Astrocyte (in vitro differentiated cells and primary cell): Measurements from ENCODE around the gene CIZ1. TPM values are rescaled to one million over a fixed set of nuclear protein-coding genes. Genes with fewer than 3 reads are reported as not detected.
A peak's percentile ranks its signal among the peaks of the same experiment; 100 is the strongest.
"Not testable (repeated sequence)": the region's sequence is repeated elsewhere in the genome, so short reads cannot be mapped to it uniquely, and the experiment has no call there.

Source experiments
- DNase-seq: peaks from one replicate; pipeline ENCODE4 v3.0.0-alpha.2; 2010; ENCODE audit warnings: low read depth
- FAIRE-seq: peaks from 2 replicates; lab custom pipeline; 2011; peaks lifted over from hg19 to GRCh38; lab: Jason Lieb, UNC
- H2AFZ ChIP-seq: 2 replicates; pipeline ENCODE4 v1.6.0; 2012; ENCODE audit warnings: low read depth, low read length, inconsistent platforms
- H3K27ac ChIP-seq: 2 replicates; pipeline ENCODE4 v1.5.1; 2011; ENCODE audit warnings: low read depth, low read length, inconsistent platforms
- H3K27me3 ChIP-seq: 2 replicates; pipeline ENCODE4 v1.6.0; 2011; ENCODE audit warnings: low read length, inconsistent platforms; ENCODE audit not compliant: insufficient read depth
- H3K36me3 ChIP-seq: 2 replicates; pipeline ENCODE4 v1.5.1; 2011; ENCODE audit warnings: low read length, inconsistent platforms; ENCODE audit not compliant: insufficient read depth
- H3K4me1 ChIP-seq: 2 replicates; pipeline ENCODE4 v1.5.1; 2011; ENCODE audit warnings: low read length, inconsistent platforms; ENCODE audit not compliant: insufficient read depth
- H3K4me2 ChIP-seq: 2 replicates; pipeline ENCODE4 v1.6.0; 2012; ENCODE audit warnings: low read length, inconsistent platforms
- H3K4me3 ChIP-seq: 2 replicates; pipeline ENCODE4 v1.5.1; 2011; ENCODE audit warnings: low read depth, mild to moderate bottlenecking, low read length, inconsistent platforms; ENCODE audit not compliant: insufficient read depth
- H3K79me2 ChIP-seq: 2 replicates; pipeline ENCODE4 v1.6.0; 2012; ENCODE audit warnings: mild to moderate bottlenecking, low read length, inconsistent platforms; ENCODE audit not compliant: insufficient read depth
- H3K9ac ChIP-seq: 2 replicates; pipeline ENCODE4 v1.6.0; 2012; ENCODE audit warnings: mild to moderate bottlenecking, low read length, inconsistent platforms
- H3K9me3 ChIP-seq: 2 replicates; pipeline ENCODE4 v1.5.1; 2012; ENCODE audit warnings: low read depth, mild to moderate bottlenecking, low read length, inconsistent platforms; ENCODE audit not compliant: insufficient read depth
- H4K20me1 ChIP-seq: 2 replicates; pipeline ENCODE4 v1.6.0; 2012; ENCODE audit warnings: low read length, inconsistent platforms; ENCODE audit not compliant: insufficient read depth
- H3K27ac Mint-ChIP-seq: one replicate; pipeline ENCODE4 v1.8.0; 2021; ENCODE audit warnings: mild to moderate bottlenecking, mixed read lengths; ENCODE audit not compliant: unreplicated experiment
- H3K27me3 Mint-ChIP-seq: one replicate; pipeline ENCODE4 v1.8.0; 2021; ENCODE audit warnings: low read depth, mixed read lengths; ENCODE audit not compliant: unreplicated experiment
- H3K36me3 Mint-ChIP-seq: one replicate; pipeline ENCODE4 v1.8.0; 2021; ENCODE audit warnings: low read depth, mixed read lengths; ENCODE audit not compliant: unreplicated experiment
- H3K4me1 Mint-ChIP-seq: one replicate; pipeline ENCODE4 v1.8.0; 2021; ENCODE audit warnings: low read depth, mixed read lengths; ENCODE audit not compliant: unreplicated experiment
- H3K4me3 Mint-ChIP-seq: one replicate; pipeline ENCODE4 v1.8.0; 2021; ENCODE audit warnings: mild to moderate bottlenecking, moderate library complexity, mixed read lengths; ENCODE audit not compliant: unreplicated experiment
- H3K9me3 Mint-ChIP-seq: one replicate; pipeline ENCODE4 v1.8.0; 2021; ENCODE audit warnings: mild to moderate bottlenecking, mixed read lengths; ENCODE audit not compliant: unreplicated experiment
- EZH2 ChIP-seq: IDR thresholded peaks from 2 replicates; pipeline ENCODE4 v1.6.1; 2012; ENCODE audit warnings: mild to moderate bottlenecking, low read length, inconsistent platforms; ENCODE audit not compliant: insufficient read depth
- total RNA-seq: library from RNA; stranded (reverse); gene quantifications from 2 replicates; pipeline ENCODE4 v1.2.1, GENCODE V29; 2021
- TF ChIP-seq, protein P1 (sequence below): IDR thresholded peaks from 2 replicates; pipeline ENCODE4 v1.5.1; 2011; ENCODE audit warnings: low read depth, mild to moderate bottlenecking, inconsistent platforms, low read length, moderate library complexity; ENCODE audit not compliant: insufficient read depth

CIZ1 gene
- total RNA-seq, 1 donor from 2014 or later, result 117 TPM

DNA sequence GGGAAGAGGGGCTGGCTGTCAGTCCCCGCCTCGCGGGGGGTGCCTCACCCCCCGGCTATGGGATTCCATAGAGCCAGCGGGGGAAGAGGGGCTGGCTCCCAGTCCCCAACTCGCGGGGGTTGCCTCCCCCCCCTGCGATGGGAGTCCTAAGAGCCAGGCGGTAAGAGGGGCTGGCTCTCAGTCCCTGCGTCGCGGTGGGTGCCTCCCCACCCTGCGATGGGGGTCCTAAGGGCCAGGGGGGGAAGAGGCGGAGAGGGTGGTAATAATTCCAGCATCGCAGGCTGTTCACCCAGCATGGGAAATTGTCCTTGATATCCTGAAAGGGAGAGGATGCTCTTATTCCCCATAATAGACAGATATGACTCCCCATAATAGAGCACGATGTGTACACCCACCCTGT is 51.8 kb downstream of the CIZ1 start:
- TF ChIP-seq, protein P1, sequence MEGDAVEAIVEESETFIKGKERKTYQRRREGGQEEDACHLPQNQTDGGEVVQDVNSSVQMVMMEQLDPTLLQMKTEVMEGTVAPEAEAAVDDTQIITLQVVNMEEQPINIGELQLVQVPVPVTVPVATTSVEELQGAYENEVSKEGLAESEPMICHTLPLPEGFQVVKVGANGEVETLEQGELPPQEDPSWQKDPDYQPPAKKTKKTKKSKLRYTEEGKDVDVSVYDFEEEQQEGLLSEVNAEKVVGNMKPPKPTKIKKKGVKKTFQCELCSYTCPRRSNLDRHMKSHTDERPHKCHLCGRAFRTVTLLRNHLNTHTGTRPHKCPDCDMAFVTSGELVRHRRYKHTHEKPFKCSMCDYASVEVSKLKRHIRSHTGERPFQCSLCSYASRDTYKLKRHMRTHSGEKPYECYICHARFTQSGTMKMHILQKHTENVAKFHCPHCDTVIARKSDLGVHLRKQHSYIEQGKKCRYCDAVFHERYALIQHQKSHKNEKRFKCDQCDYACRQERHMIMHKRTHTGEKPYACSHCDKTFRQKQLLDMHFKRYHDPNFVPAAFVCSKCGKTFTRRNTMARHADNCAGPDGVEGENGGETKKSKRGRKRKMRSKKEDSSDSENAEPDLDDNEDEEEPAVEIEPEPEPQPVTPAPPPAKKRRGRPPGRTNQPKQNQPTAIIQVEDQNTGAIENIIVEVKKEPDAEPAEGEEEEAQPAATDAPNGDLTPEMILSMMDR, result no peak
- TF ChIP-seq EZH2, result no peak
- Mint-ChIP-seq H3K27me3 (peaks cover 16% of the 10 kb centered on the region), H3K36me3 (no peaks in the 10 kb centered on the region), H3K27ac (no peak overlapping the region), H3K4me1 (peaks cover 4% of the 10 kb centered on the region), H3K9me3 (peaks cover 2% of the 10 kb centered on the region), H3K4me3 (no peak overlapping the region)
- no peak overlapping the region for H3K27ac ChIP-seq
- no peaks in the 10 kb centered on the region for H3K9me3 ChIP-seq
- H3K4me1 ChIP-seq, result peaks cover 14% of the 10 kb centered on the region
- H2AFZ ChIP-seq, result no peak overlapping the region
- H3K4me3 ChIP-seq, result no peak overlapping the region
- H3K27me3 ChIP-seq, result no peaks in the 10 kb centered on the region
- no peaks in the 10 kb centered on the region for H3K36me3 ChIP-seq
- no peaks in the 10 kb centered on the region for H3K79me2 ChIP-seq
- FAIRE-seq, result no peak
- no peak overlapping the region for H3K4me2 ChIP-seq
- H3K9ac ChIP-seq, result no peak overlapping the region
- no peak for DNase-seq
- no peaks in the 10 kb centered on the region for H4K20me1 ChIP-seq

DNA sequence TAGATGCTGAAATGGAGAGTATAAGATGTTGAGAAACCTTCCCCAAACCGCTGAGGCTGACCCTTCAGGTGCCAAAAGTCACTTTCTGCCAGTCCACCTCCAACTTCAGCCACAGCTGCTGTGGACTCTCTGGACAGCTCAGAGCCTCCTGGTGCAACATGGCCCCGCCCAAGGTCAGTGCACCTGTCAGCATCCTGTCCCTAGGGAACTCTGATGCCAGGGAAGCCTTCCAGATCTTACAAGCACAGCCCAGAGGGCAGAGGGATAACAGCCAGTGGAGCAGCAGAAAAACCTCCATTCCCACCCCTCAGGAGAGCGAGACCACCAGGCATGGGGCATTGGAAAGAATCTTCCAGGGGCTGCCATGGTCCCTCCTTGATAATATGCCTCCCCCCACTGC is 53.4 kb downstream of the CIZ1 start:
- H2AFZ ChIP-seq, result no peak overlapping the region
- H3K9me3 Mint-ChIP-seq, result peaks cover 8% of the 10 kb centered on the region
- H3K9me3 ChIP-seq, result peaks cover 5% of the 10 kb centered on the region
- H3K36me3 ChIP-seq, result no peaks in the 10 kb centered on the region
- no peak overlapping the region for H3K4me3 ChIP-seq
- DNase-seq (no peak), FAIRE-seq (no peak)
- no peak overlapping the region for H3K4me3 Mint-ChIP-seq
- no peak overlapping the region for H3K27ac ChIP-seq
- H3K79me2 ChIP-seq, result no peaks in the 10 kb centered on the region
- peaks cover 4% of the 10 kb centered on the region for H3K4me1 Mint-ChIP-seq
- no peaks in the 10 kb centered on the region for H3K36me3 Mint-ChIP-seq
- H3K27me3 ChIP-seq, result peaks cover 6% of the 10 kb centered on the region
- peaks cover 14% of the 10 kb centered on the region for H3K4me1 ChIP-seq
- H3K4me2 ChIP-seq, result no peak overlapping the region
- no peaks in the 10 kb centered on the region for H4K20me1 ChIP-seq
- H3K27ac Mint-ChIP-seq, result no peak overlapping the region
- TF ChIP-seq, protein P1, result no peak
- TF ChIP-seq EZH2, result no peak
- peaks cover 22% of the 10 kb centered on the region for H3K27me3 Mint-ChIP-seq
- H3K9ac ChIP-seq, result no peak overlapping the region

DNA sequence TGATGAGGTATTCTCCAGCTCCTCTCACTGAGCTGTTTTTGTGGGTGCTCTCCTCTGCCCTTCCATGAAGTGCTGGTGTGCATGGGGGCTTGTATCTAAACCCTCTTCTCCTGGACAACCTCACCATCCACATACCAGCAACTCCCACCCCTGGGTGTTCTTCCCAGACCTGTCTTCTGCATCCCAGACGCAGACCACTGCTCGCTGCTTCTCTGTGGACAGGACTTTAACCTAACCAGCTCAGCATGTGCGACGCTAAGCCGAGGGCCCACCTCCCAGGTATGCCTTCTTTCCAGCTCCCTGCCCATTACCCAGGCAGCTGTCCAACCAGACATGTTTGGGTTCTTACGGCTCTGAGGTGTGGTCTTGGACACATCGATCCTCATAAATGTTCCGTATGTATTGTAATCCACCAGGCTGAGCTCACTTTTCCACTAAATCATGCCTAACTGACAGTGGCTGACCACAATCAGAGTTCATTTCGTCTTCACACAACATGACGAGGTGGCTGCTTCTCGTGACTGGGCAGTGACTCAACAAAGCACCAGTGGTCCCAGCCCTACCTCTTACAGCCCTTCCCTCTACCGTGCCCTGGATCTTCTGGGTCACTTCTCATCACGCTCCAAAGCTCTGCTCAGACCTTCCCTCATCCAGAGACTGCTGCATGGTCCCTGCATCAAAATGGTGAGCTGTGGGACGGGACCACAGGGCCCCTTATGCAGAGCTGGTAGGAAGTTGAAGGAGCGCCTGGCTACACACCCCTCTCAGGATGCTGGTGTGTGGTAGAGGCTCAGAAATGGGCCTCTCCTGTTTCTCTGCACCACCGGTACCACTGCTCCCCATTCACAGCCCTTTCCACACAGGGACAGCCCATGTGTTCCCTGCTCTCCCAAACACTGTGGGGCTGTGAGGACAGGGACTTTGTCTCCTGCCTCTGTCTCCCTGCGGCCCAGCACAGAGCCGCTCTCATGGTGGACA is 54.3 kb downstream of the CIZ1 start:
- FAIRE-seq (peak; percentile 75), DNase-seq (peak; percentile 95)
- no peaks in the 10 kb centered on the region for H3K36me3 Mint-ChIP-seq
- Histone ChIP-seq H3K4me3 (no peak overlapping the region), H3K4me1 (peaks cover 14% of the 10 kb centered on the region), H3K4me2 (peak overlapping the region; percentile 47), H3K9me3 (peaks cover 5% of the 10 kb centered on the region), H3K36me3 (no peaks in the 10 kb centered on the region), H3K27ac (no peak overlapping the region), H3K79me2 (no peaks in the 10 kb centered on the region), H3K27me3 (peaks cover 6% of the 10 kb centered on the region), H3K9ac (no peak overlapping the region), H2AFZ (peak overlapping the region; percentile 27), H4K20me1 (no peaks in the 10 kb centered on the region)
- peaks cover 8% of the 10 kb centered on the region for H3K9me3 Mint-ChIP-seq
- H3K27me3 Mint-ChIP-seq, result peaks cover 28% of the 10 kb centered on the region
- H3K4me1 Mint-ChIP-seq, result peaks cover 4% of the 10 kb centered on the region
- TF ChIP-seq, protein P1, result no peak
- TF ChIP-seq EZH2, result no peak
- no peak overlapping the region for H3K27ac Mint-ChIP-seq
- H3K4me3 Mint-ChIP-seq, result no peak overlapping the region

DNA sequence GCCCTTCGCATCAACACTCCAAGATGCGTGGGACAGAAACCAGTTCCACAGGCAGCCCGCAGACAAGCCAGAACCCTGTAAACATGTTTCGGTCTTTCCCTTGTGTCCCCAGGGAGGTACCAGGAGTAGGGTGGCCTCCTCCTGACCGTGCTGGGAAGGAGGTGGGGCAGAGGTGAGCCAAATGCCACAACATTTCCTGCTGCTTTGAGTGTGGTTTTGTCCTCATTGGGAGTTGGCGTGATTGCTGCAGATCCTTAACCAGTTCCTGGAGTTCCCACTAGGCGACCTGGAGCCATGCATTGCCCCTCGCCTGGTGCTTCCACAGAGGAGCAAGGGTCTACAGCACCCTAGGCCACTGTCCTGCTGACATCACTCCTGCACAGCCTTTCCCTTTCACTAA is 55.8 kb downstream of the CIZ1 start:
- H3K4me3 ChIP-seq, H3K36me3 Mint-ChIP-seq, H3K9me3 ChIP-seq, H3K36me3 ChIP-seq, DNase-seq, H3K27ac Mint-ChIP-seq, H3K4me1 Mint-ChIP-seq, H3K4me2 ChIP-seq, H2AFZ ChIP-seq, H3K9me3 Mint-ChIP-seq, FAIRE-seq, H3K79me2 ChIP-seq, H3K9ac ChIP-seq, H3K27ac ChIP-seq, H3K27me3 ChIP-seq, H4K20me1 ChIP-seq, H3K4me3 Mint-ChIP-seq: not testable (repeated sequence)
- peaks cover 14% of the 10 kb centered on the region for H3K4me1 ChIP-seq
- peaks cover 28% of the 10 kb centered on the region for H3K27me3 Mint-ChIP-seq
